Activated CD8-positive, alpha-beta memory T cell treated with anti-CD3 and anti-CD28 coated beads for 36 hours (primary cell): ENCODE results near the gene FUT2. TPM values are rescaled to one million over a fixed set of nuclear protein-coding genes. Genes with fewer than 3 reads are reported as not detected.
"Not testable (repeated sequence)": the region's sequence is repeated elsewhere in the genome, so short reads cannot be mapped to it uniquely, and the experiment has no call there.

Source experiments
- CTCF ChIA-PET: fragments of 350-600 bp; sonication (Branson Sonifier 250); formaldehyde crosslinking; loops from one replicate; lab custom pipeline; 2021; ENCODE audit warnings: antibody characterized with exemption; lab: Charles Lee
- POLR2A ChIA-PET: fragments of 350-600 bp; sonication (Branson Sonifier 250); formaldehyde crosslinking; loops from one replicate; lab custom pipeline; 2021; ENCODE audit warnings: antibody characterized with exemption; lab: Charles Lee
- total RNA-seq, 2 experiments: library from RNA; stranded (reverse); gene quantifications; one replicate each; pipeline ENCODE4 v1.2.3, GENCODE V29; 2021

FUT2 gene
- total RNA-seq: not detected

DNA sequence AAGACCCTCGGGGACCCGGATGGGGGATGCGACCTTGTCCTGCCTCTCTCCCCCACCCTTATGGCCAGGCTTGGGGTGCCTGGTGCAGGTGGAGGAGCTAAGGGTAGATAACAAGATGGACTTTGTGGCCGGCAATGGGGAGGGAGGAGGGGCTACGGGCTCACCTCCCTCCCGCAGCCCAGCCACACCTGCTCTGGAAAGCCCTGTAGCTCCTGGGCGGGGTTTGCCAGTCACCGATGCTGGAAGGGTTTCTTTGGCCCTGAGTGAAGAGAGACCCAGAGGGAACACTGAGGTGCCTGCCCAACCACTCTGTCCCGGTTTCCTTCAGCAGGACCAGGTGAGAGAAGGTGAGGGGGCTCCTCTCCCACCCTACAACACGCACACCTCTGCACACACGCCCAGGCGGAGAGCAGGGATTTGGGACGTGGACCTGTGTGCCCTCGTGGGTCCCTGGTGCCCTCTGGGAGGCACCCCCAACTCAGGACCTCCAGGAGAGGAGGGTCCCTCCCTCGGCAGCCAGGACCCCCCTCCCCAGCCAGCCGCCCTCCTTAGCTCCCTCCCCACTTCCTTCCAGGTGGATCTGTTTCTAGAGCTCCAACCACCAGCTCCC, at the start of gene FUT2:
Gene FUT2, plus strand, starts transcription at position 229 of the 610 bp plus-strand sequence. CDS start 6,986 bp downstream, outside the sequence.
- CTCF ChIA-PET: interaction anchor here (0.7 to 1.3 kb wide), 4 partner anchors 17 to 37 kb away, joined by 3 to 5 read pairs (median 4); no protein-coding TSS in a partner anchor
- POLR2A ChIA-PET: interaction anchor here (0.5 to 0.6 kb wide), 2 partner anchors 10 to 100 kb away, joined by 4 read pairs; no protein-coding TSS in a partner anchor

DNA sequence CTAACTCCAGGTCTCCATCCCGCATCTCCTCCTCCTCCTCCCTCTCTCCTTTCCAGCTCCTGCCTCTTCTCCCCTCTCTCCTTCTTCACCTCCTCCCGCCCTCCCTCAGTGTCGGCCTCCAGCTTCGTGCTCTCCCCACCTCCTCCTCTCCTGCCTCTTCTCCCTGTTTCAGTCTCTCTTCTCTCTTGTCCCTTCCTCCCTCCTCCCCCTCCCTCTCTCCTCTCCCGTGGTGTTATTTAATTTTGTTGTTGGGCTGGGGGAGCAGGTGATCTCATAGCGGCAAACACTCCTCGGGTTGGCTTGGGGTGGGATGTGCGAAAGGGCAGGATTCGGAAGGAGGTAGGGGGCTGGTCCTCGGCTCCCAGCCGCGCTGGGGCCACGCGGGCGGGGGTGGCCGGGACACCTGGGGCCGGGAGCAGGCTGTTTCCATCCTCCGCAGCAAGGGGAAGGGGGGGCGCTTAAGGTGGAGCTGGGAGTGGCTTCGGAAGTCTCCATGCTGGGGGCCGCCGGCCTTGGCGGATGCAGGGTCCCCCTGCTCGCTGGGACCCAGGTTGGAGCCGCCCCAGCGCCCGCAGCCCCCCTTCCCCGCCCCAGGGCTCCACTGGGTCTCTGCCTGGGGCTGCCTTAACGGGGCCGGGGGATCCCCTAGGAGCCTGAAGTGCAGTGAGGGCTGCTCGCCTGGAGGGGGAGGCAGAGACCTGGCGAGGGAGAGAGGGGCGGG, 49.6 kb upstream of the FUT2 start, which contains the start of gene CA11:
Gene CA11, minus strand, starts transcription at position 187 of the 721 bp plus-strand sequence. CDS start 555 bp downstream, outside the sequence.
- POLR2A ChIA-PET: interaction anchor here (0.5 to 1.7 kb wide), 4 partner anchors 12 to 143 kb away, joined by 4 to 10 read pairs (median 4); no protein-coding TSS in a partner anchor
- CTCF ChIA-PET: interaction anchor here (0.9 to 1.8 kb wide), 9 partner anchors 10 to 469 kb away, joined by 3 to 12 read pairs (median 5); partner anchors contain the start of genes DBP, LIN7B and RUVBL2

DNA sequence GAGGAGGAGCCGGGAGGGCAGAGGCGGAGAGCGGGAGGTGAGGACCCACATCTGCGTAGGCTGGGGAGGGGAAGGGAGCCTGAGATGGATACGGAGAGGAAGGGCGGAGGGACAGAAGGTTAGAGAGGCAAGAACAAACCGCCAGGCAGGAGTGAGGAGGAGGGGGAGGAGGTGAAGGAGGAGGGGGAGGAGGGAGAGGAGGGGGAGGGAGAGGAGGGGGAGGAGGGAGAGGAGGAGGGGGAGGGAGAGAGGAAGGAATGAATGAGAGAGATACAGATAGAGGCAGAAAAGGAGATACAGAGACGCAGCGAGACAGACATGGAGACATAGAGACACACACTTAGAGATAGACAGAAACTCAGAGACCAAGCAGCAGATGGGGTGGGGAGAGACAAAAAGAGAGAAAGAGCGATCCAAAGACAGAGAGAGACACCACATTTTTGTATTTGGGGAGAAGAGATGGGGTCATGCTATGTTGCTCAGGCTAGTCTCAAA, 49.0 kb upstream of the FUT2 start:
- ChIA-PET CTCF (interaction anchor here (1.2 to 1.8 kb wide), 4 partner anchors 10 to 196 kb away, joined by 3 to 12 read pairs (median 4); partner anchors contain the start of gene DBP), POLR2A (interaction anchor here (0.5 to 1.7 kb wide), 2 partner anchors 78 to 143 kb away, joined by 4 to 10 read pairs; no protein-coding TSS in a partner anchor)

DNA sequence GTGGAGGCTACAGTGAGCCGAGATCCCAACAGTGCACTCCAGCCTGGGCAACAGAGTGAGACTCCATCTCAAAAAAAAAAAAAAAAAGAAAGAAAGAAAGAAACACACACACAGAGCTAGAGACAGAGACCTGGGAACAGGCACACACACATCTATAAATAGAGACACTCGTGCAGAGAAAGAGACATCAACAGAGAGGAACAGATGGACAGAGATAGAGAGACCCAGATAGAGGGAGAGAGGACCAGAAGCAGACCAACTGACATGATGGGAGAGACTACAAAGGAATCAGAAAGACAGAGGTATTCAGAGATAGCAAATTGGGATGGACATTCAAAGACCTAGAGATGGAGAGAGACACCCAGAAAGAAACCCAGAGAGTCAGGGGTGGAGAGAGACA, 47.6 kb upstream of the FUT2 start:
- CTCF ChIA-PET: no interaction called here

DNA sequence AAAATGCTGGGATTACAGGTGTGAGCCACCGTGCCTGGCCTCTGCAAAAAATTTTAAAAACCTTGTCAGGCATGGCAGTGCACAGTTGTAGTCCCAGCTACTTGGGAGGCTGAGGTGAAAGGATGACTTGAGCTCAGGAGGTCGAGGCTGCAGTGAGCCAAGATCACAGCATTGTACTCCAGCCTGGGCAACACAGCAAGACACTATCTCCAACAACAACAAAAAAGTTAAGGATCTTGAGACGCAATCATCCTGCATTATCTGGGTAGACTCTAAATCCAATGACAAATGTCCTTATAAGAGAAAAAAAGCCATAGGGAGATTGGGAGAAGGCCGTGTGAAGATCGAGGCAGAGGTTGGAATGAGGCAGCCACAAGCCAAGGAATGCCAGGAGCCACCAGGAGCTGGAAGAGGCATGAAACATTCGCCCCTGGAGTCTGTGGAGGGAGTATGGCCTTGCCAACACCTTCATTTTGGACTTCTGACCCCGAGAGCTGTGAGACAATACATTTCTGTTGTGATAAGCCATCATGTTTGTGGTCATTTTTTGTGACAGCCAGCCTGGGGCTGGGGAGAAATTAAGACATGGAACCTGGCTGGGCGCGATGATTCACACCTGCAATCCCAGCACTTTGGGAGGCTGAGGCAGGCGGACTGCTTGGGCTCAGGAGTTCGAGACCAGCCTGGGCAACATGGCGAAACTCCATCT, 44.6 kb upstream of the FUT2 start:
- POLR2A ChIA-PET: interaction anchor here (0.6 kb wide), 1 partner anchor 88 kb away, joined by 3 read pairs; no protein-coding TSS in a partner anchor
- CTCF ChIA-PET: interaction anchor here (0.7 to 0.8 kb wide), 2 partner anchors 158 to 180 kb away, joined by 3 read pairs; no protein-coding TSS in a partner anchor

More for the DNA sequence above, 47.6 kb upstream of the FUT2 start:
- POLR2A ChIA-PET: interaction anchor here (0.6 kb wide), 1 partner anchor 1589 kb away, joined by 3 read pairs; no protein-coding TSS in a partner anchor

DNA sequence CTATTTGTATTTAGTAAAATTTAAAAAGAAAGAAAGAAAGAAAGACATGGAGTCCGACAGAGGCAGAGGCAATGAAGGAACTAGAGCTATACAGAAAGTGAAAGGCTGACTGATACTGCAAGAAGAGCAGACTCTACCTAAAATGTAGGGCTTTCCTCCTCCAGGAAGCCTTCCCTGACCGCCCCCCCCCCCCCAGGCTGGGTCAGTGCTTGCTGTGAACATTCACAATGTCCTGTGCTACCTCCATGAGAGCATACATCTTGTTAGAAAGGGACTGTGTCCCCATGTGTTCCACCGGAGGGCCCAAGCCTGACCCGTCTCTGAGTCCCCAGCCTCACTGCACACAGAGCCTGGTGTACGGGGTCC, 44.1 kb upstream of the FUT2 start:
- POLR2A ChIA-PET: interaction anchor here (0.6 kb wide), 1 partner anchor 87 kb away, joined by 3 read pairs; no protein-coding TSS in a partner anchor
- CTCF ChIA-PET: no interaction called here

DNA sequence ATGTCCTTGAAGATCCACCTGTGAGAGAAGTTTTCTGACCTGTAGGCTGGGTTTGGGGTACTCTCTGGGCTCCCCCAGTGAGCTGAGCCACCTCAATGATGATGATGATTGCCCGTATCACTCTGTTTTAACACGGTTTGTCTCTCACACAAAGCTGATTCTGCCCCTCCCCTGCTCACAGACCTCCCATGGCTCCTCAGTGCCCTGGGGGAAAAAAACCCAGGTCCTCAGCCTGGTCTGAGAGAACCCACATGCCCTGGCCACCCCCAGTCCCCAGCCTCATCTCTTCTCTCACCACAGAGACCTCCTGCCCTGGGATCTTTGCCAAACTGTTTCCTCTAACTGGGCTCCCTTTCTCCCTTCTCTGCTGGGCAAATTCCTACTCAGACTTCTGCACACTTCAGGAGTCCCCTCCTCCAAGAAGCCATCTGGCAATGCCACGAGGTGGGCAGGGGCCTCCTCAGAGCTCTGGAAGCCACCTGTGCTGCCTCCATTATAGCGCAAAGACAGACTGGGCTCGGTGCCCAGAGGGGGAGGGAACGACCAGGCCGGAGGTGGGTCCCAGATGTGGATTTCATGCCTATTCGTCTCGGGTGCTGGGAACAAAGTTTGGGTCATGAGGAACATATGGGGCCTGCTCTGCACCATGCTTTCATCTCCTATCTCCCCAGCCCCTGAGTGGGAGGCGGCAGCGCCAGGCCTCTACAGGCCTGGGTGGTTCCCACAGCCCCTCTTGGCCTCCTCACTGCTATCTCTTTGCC, 41.3 kb upstream of the FUT2 start:
- CTCF ChIA-PET: interaction anchor here (2.3 kb wide), 1 partner anchor 9 kb away, joined by 6 read pairs; no protein-coding TSS in a partner anchor
- POLR2A ChIA-PET: no interaction called here

DNA sequence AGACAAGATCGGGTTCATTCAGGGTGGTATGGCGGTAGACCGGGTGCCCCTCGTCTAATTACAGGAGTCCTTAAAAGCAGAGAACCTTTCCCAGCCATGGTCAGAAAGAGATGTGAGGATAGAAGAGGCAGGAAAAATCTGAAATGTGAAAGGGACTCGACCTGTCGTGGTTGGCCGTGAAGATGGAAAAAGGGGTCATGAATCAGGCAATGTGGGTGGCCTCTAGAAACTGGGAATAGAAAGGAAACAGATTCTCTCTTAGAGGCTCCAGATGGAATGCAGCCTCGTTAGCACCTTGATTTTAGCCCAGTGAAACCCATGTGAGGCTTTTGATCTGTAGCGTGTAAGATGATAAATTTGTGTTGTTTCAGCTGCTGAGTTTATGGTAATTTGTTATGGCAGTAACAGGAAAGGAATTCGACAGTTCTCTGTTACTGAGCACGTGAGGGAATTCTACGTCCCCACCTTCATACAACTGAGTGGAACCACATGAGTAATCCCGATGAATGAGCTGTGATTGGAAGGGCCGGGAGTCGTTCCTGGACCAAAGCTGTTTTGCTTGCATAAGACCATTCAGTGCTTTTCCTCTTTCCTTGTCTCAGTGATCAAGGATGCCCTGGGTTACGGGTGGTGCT, 38.8 kb upstream of the FUT2 start:
- CTCF ChIA-PET: no interaction called here
- POLR2A ChIA-PET: no interaction called here

DNA sequence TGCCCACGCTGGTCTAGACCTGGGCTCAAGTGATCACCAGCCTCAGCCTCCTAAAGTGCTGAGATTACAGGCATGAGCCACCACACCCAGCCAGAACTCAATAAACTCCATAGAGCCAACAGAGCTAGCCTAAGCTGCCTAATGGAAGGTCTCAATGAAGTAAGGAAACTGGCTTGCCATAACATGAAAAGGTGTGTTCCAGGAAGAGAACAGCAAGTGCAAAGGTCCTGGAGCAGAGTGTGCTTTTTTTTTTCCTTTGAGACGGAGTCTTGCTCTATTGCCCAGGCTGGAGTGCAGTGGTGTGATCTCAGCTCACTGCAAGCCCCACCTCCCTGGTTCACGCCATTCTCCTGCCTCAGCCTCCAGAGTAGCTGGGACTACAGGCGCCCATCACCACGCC, 37.9 kb upstream of the FUT2 start:
- CTCF ChIA-PET, POLR2A ChIA-PET: not testable (repeated sequence)

DNA sequence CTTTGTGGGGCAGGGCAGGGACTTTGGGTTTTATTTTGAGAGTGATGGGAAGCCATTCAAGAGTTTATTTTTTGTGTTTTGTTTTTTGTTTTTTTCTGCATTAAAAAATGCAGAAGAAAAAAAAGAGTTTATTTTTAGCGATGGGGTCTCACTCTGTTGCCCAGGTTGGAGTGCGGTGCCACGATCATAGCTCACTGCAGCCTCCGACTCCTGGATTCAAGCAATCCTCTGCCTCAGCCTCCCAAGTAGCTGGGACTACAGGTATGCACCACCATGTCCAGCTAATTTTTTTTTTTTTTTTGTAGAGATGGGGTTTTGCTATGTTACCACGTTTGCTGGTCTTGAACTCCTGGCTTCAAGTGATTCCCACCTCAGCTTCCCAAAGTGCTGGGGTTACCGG, 37.3 kb upstream of the FUT2 start:
- POLR2A ChIA-PET: no interaction called here

DNA sequence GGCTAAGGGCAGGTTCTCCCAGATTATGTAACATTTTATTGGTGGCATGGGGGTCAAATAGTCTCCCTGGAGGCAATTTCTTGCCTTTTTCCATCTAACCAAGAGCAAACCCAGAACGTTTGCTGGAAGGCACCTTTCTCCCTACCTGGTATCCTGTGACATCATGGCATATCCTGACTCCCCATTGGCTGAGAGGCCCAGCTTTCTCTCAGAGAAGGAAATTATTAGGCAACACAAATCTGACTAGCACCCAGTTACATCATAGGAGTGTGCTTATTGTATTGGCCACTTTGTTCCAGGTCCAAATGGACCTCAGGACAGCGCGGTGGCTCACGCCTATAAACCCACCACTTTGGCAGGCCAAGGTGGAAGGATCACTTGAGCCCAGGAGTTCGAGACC, 36.0 kb upstream of the FUT2 start:
- POLR2A ChIA-PET: no interaction called here
- CTCF ChIA-PET: interaction anchor here (0.7 kb wide), 1 partner anchor 72 kb away, joined by 3 read pairs; no protein-coding TSS in a partner anchor

More for the DNA sequence above, 37.3 kb upstream of the FUT2 start:
- CTCF ChIA-PET: interaction anchor here (1.1 kb wide), 1 partner anchor 38 kb away, joined by 5 read pairs; the partner anchor contains the start of gene FUT2

DNA sequence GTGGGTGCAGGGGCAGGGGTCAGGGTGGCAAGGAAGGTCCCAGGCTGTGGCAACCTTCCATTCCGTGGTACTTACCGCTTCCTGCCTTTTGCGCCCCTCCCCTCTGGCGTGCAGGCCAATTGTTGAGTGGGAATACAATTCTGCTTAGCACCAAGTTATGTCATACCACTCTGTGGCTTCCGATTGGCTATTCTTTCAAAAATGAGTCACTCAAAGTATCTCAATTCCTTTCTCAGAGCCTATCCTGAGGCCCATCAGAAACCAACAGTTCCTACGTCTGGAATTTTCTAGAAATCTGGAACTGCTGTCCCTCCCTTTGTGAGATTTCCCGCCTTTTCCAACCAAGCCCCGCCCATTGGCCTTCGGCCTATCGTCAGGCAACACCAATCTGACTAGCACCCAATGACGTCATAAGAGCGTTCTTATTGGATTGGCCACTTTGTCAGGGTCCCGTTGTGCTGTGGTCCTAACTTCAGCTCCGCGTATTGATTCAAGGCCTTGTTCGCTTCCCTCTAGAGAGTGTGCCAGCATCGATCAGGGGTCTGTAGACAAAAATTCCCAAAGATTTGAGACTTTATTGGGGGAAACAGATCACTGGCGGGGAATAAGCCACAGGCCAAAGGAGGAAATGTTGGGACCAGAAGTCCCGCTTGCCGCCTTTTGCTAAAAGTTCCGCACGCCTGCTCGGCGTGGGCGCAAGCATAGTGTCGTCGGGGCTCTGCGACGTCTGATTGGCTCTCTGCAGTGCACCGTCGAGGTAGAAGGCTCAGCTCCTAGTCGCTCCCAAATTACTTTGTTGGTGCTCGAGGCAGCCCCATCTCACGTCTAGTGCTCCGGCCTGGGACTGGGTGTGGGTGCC, 34.7 kb upstream of the FUT2 start:
- POLR2A ChIA-PET: interaction anchor here (1.3 kb wide), 1 partner anchor 15 kb away, joined by 4 read pairs; the partner anchor contains the start of gene CA11
- CTCF ChIA-PET: no interaction called here

DNA sequence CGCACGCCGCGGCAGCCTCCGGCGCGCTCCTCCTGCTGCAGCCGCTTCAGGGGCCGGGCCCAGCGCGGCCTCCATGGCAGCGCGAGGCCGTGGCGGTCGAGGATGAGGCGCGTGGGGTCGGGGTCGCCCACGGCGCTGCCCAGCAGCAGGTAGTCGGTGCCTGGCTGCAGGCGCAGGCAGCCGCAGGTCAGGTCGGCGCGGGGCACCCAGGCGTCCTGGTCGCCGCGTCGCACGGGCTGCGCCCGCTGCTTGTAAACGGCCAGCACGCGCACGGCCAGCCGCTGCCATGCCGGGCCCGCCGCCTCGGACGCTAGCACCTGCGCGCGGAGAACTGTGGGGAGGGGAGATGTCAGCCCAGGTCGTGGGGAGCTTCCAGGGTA, 34.1 kb upstream of the FUT2 start:
- ChIA-PET CTCF (no interaction called here), POLR2A (interaction anchor here (1.3 kb wide), 1 partner anchor 16 kb away, joined by 4 read pairs; the partner anchor contains the start of gene CA11)

DNA sequence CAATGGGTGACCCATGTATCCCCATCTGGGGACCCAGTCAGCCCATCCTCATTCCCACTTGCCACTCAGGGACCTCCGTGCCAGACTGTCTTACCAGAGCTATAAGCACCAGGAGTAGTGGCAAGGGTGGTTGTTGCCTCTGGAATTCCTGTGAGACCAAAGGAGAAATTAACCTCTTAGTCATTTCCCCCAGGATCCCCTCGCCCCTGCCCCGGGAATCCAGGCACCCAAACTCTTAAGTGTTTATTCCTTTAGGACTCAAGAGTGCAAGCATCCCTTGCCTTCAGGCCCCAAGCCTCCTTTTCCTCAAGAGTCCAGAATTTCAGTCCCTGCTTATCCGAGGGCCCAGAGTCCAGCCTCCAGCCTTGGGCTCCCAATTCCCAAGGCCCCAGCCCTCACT, 32.1 kb upstream of the FUT2 start:
- ChIA-PET POLR2A (no interaction called here), CTCF (no interaction called here)

DNA sequence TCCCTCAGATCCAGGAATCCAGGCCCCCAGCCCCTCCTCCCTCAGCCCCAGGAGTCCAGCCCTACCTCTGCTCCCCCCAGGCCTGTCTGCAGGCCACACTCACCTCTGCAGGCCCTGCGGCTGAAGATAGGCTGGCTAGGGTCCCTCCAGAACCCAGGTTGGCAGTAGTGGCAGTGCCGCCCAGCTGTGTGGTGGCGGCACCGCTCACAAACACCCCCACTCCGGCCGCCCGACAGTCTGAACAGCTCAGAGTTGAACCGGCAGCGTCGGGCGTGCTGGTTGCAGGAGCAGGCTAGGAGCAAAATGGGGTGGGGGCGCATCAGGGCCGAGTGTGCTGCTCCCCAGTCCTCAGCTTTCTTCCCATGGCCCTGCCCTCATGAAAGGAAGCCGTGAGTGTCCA, 31.3 kb upstream of the FUT2 start:
- POLR2A ChIA-PET: no interaction called here

DNA sequence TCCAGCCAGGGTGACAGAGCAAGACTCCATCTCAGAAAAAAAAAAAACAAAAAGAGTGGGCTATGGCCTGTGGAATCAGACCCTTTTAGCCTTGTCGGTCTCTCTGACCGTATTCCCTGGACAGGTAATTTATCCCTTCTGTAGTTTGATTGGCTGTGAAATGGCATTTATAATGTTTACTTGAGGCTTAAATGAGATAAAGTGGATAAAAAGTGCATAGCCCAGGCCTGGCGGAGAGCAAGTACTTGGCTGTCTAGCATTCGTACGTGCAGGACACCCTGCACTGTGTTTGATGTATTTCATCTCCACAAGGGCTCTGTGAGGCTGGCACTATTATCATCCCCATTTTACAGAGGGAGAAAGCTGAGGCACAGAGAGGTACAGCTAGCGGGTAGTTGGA, 30.0 kb upstream of the FUT2 start:
- POLR2A ChIA-PET: no interaction called here
- CTCF ChIA-PET: interaction anchor here (0.6 kb wide), 2 partner anchors 8 to 121 kb away, joined by 3 read pairs; no protein-coding TSS in a partner anchor

More for the DNA sequence above, 31.3 kb upstream of the FUT2 start:
- CTCF ChIA-PET: no interaction called here

DNA sequence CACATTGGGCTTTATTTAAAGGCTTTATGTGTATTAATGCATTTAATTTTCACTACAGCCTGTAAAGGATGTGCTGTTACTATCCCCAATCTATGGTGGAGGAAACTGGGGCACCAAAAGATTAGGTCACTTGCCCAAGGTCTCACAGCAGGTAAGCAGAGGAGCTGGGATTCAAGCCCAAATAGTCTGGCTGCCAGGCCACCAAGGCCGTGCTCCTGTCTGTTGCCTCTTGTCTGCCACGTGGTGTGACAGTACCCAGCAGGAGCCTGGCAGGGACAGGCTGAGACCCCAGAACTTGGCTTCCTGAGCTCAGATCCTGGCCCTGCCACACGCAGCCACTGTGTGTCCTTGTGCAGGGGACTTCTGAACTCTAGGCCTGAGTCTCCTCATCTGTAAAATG, 27.4 kb upstream of the FUT2 start:
- ChIA-PET CTCF (no interaction called here), POLR2A (no interaction called here)
